PC-9 (cell line): ENCODE results near the gene COPG1.

Source experiments
- CTCF ChIP-seq: fragments of 200-600 bp; sonication (generic); conservative IDR thresholded peaks from 2 replicates; pipeline ENCODE4 v1.6.1; 2017; ENCODE audit warnings: mixed run types, antibody characterized with exemption, mild to moderate bottlenecking, moderate library complexity
- EZH2 ChIP-seq: fragments of 200-600 bp; sonication (generic); IDR thresholded peaks from 2 replicates; pipeline ENCODE4 v1.8.0; 2017; ENCODE audit warnings: antibody characterized with exemption, low read depth

GRCh38 chr3:129305592-129306091 lies 56.2 kb downstream of the COPG1 start:
- TF ChIP-seq EZH2 (no peak), CTCF (no peak)
